ENCODE measurements around the gene PCSK5.

GRCh38 chr9:75889577-75889976, 896 bp upstream of the PCSK5 start:
- TF ChIP-seq, protein P1, sequence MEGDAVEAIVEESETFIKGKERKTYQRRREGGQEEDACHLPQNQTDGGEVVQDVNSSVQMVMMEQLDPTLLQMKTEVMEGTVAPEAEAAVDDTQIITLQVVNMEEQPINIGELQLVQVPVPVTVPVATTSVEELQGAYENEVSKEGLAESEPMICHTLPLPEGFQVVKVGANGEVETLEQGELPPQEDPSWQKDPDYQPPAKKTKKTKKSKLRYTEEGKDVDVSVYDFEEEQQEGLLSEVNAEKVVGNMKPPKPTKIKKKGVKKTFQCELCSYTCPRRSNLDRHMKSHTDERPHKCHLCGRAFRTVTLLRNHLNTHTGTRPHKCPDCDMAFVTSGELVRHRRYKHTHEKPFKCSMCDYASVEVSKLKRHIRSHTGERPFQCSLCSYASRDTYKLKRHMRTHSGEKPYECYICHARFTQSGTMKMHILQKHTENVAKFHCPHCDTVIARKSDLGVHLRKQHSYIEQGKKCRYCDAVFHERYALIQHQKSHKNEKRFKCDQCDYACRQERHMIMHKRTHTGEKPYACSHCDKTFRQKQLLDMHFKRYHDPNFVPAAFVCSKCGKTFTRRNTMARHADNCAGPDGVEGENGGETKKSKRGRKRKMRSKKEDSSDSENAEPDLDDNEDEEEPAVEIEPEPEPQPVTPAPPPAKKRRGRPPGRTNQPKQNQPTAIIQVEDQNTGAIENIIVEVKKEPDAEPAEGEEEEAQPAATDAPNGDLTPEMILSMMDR (IDR thresholded peaks at IDR 0.05; ENCODE audit: poor library complexity, severe bottlenecking): no peak
- TF ChIP-seq REST (IDR thresholded peaks at IDR 0.05; ENCODE audit: borderline replicate concordance) (no peak), MXI1 (conservative IDR thresholded peaks at IDR 0.05; ENCODE audit: poor library complexity, severe bottlenecking) (no peak), EZH2 (IDR thresholded peaks at IDR 0.05; ENCODE audit: borderline replicate concordance, insufficient read depth, low read length, poor library complexity, severe bottlenecking) (no peak), SMC3 (conservative IDR thresholded peaks at IDR 0.05; ENCODE audit: poor library complexity) (no peak), TAF1 (IDR thresholded peaks at IDR 0.05; ENCODE audit: low read depth) (no peak)

Measured in neural cell (in vitro differentiated cells).